Measurements from ENCODE around the gene DNAJB8.

DNAJB8 gene

GRCh38 chr3:128482666-128483656 lies 16.3 kb upstream of the DNAJB8 start:
- no peak for DNase-seq

- DNase-seq: no peak
These were observed 15.5 kb upstream of the DNAJB8 start for GRCh38 chr3:128482175-128482574.

- no peak for DNase-seq
These were observed 14.8 kb upstream of the DNAJB8 start for GRCh38 chr3:128481438-128481942.

GRCh38 chr3:128480717-128481437 lies 14.2 kb upstream of the DNAJB8 start:
- DNase-seq: no peak

- DNase-seq: no peak
These were observed 13.6 kb upstream of the DNAJB8 start for GRCh38 chr3:128480278-128480677.

- DNase-seq: no peak
These were observed 12.9 kb upstream of the DNAJB8 start for GRCh38 chr3:128479558-128480086.

GRCh38 chr3:128478576-128479506 lies 12.2 kb upstream of the DNAJB8 start:
- DNase-seq: no peak

GRCh38 chr3:128476659-128477058 lies 10.0 kb upstream of the DNAJB8 start:
- no peak for DNase-seq

- no peak for DNase-seq
These were observed 8.7 kb upstream of the DNAJB8 start for GRCh38 chr3:128475355-128475754.

- no peak for DNase-seq
These were observed 7.0 kb upstream of the DNAJB8 start for GRCh38 chr3:128473737-128474136.

- no peak for DNase-seq
These were observed 6.5 kb upstream of the DNAJB8 start for GRCh38 chr3:128473180-128473519.

- no peak for DNase-seq
These were observed 5.9 kb upstream of the DNAJB8 start for GRCh38 chr3:128472449-128473179.

GRCh38 chr3:128471720-128472119 lies 5.0 kb upstream of the DNAJB8 start:
- DNase-seq: no peak

- no peak for DNase-seq
These were observed 4.4 kb upstream of the DNAJB8 start for GRCh38 chr3:128471110-128471509.

- DNase-seq: no peak
These were observed 3.6 kb upstream of the DNAJB8 start for GRCh38 chr3:128470134-128470899.

GRCh38 chr3:128469556-128469955 lies 2.9 kb upstream of the DNAJB8 start:
- DNase-seq: no peak

- no peak for DNase-seq
These were observed 2.3 kb upstream of the DNAJB8 start for GRCh38 chr3:128468791-128469527.

GRCh38 chr3:128468285-128468790 lies 1.6 kb upstream of the DNAJB8 start:
- DNase-seq: no peak

GRCh38 chr3:128464702-128465101 lies 2.0 kb downstream of the DNAJB8 start:
- DNase-seq: no peak

GRCh38 chr3:128464188-128464587 lies 2.5 kb downstream of the DNAJB8 start:
- no peak for DNase-seq
